Psoas muscle (tissue), 8 donors: ENCODE data around the gene TTC13. TPM values are rescaled to one million over a fixed set of nuclear protein-coding genes. Genes with fewer than 3 reads are reported as not detected.

Source experiments
- ATAC-seq, 4 donors: fragments of 200-7000 bp; cut with Tn5 transposase; one replicate each; pipeline ENCODE4 v1.9.1; 2020; ENCODE audit warnings: moderate library complexity in 3 of 4, mild to moderate bottlenecking in 2 of 4
- DNase-seq, 2 donors: peaks; one replicate each; pipeline ENCODE4 v3.0.0-alpha.2; 2020
- H3K27ac ChIP-seq: fragments of 200-600 bp; one replicate; pipeline ENCODE4 v1.8.0; 2022
- H3K27me3 ChIP-seq, 3 donors: fragments of 200-600 bp in 1 of 3; one replicate each; pipeline versions ENCODE4 v1.6.1 to v1.8.0; 2013 to 2022; ENCODE audit warnings: low read length in 2 of 3, mild to moderate bottlenecking in 2 of 3, moderate library complexity in 1 of 3; ENCODE audit not compliant: insufficient read depth in 3 of 3
- H3K36me3 ChIP-seq, 2 donors: fragments of 200-600 bp in 1 of 2; one replicate each; pipeline versions ENCODE4 v1.6.1 to v1.8.0; 2013 to 2022; ENCODE audit warnings: low read depth in 1 of 2, mild to moderate bottlenecking in 1 of 2, moderate library complexity in 1 of 2; ENCODE audit not compliant: insufficient read depth in 1 of 2
- H3K4me1 ChIP-seq: fragments of 200-600 bp; one replicate; pipeline ENCODE4 v1.8.0; 2022
- H3K4me3 ChIP-seq: fragments of 200-600 bp; one replicate; pipeline ENCODE4 v1.8.0; 2022; ENCODE audit warnings: mild to moderate bottlenecking
- H3K9me3 ChIP-seq: fragments of 200-600 bp; one replicate; pipeline ENCODE4 v1.8.0; 2022
- CTCF ChIP-seq: fragments of 200-600 bp; IDR thresholded peaks from one replicate; pipeline ENCODE4 v1.8.0; 2022; ENCODE audit warnings: antibody characterized with exemption
- WGBS, 3 donors: extraction: QIAGEN DNeasy Blood & Tissue Kit; methylation state at CpG; one replicate each; pipeline versions ENCODE4 v1.1.6 to v1.1.7; 2013; 5-methylcytosine and 5-hydroxymethylcytosine counted together
- intact Hi-C, 2 donors: fragments of 100-400 bp; cut with DNase I; formaldehyde crosslinking; loops; one replicate each; pipeline versions ENCODE4 v1.11.0 to v1.14.2; 2022
- long read RNA-seq, 2 donors: library from polyadenylated mRNA; unstranded; transcript quantifications; one replicate each; pipeline ENCODE4 v2.0.0, GENCODE V29; 2021
- polyA plus RNA-seq, 3 donors: library from polyadenylated mRNA; stranded (reverse); fragments of 200-250 nt; gene quantifications; one replicate each; pipeline ENCODE4 v1.2.3, GENCODE V29; 2013
- total RNA-seq, 4 donors: library from RNA; stranded (reverse); fragmentation: NEBNext Ultra II Directional in 2 of 4; extraction: Animal tissue kit (Norgen Biotek cat#: 25700) in 2 of 4; gene quantifications; one replicate each; pipeline versions ENCODE4 v1.2.1 to v1.2.4, GENCODE V29; 2021 to 2023
- donor health status: healthy with polysubstance abuse.
- donor health status: DM: no; HTN: no; CAD: no; lungs with moderate emphysema.
- donor health status: Bipolar disorder and iron deficiency.
- donor health status: healthy.
- donor health status: DM: yes; HTN: yes; CAD: no.
- donor health status: DM: no; HTN: no; CAD: no.
- donor health status: DM: no; HTN: no; CAD: no.
- donor health status: DM: yes; HTN: yes; CAD: no.

TTC13 gene
- total RNA-seq, result 10 to 100 TPM in 2 of 4 donors, 1 to 10 TPM in 2; 7.6 to 14.3 (median 9.5) TPM
- polyA plus RNA-seq, result 10 to 100 TPM in 2 of 3 donors, 1 to 10 TPM in 1; 9.3 to 24.2 (median 11.5) TPM
- long read RNA-seq, donor 1, partial matches to known transcripts, result 1 of 10 reads
- long read RNA-seq, donor 1, other reads (novel, unspliced or antisense), result 6 of 10 reads
- long read RNA-seq, donor 2, transcript TTC13-201 (23 exons, 3,253 nt), result major isoform, 12 of 41 reads
- long read RNA-seq, donor 2, partial matches to known transcripts, result 10 of 41 reads
- long read RNA-seq, donor 2, other reads (novel, unspliced or antisense), result 17 of 41 reads

- TF ChIP-seq CTCF, result peak; percentile 15
- intact Hi-C loops, result loop anchor here in 1 of 2 donors (5.0 kb wide), 1 partner anchor 234 kb away; no protein-coding TSS in a partner anchor
- H3K9me3 ChIP-seq, result no peaks in the 10 kb centered on the region
- H3K27me3 ChIP-seq, result no peaks in the 10 kb centered on the region
- peaks cover 16% of the 10 kb centered on the region for H3K4me1 ChIP-seq
- peak; percentile 99 for DNase-seq
- peak within 1 kb of the TSS; percentile 65 for H3K27ac ChIP-seq
- WGBS, 3 donors, result 0 to 1% (median 0%) methylated on average over 59 to 79 of the region's 79 CpGs
- H3K4me3 ChIP-seq, result peak within 1 kb of the TSS; percentile 81
- ATAC-seq, result peak; percentile 99 to 100 (median 100)
- H3K36me3 ChIP-seq, result peaks cover 0 to 28% of the 10 kb centered on the region in 2 donors
These were observed at the start of gene TTC13, which contains the start of gene ARV1 for GRCh38 chr1:230978491-230979388. TSS of gene TTC13 (minus strand) at chr1:230978861. CDS start at chr1:230978830, 31 bp downstream. TSS of gene ARV1 (plus strand) at chr1:230979094. CDS start at chr1:230979106, 12 bp downstream.

- 90 to 93% (median 92%) methylated on average over 10 of the region's 10 CpGs for WGBS, 3 donors
- H3K4me1 ChIP-seq, result no peaks in the 10 kb centered on the region
- H3K27me3 ChIP-seq, result no peaks in the 10 kb centered on the region
- no peaks in the 10 kb centered on the region for H3K36me3 ChIP-seq
- no peak overlapping the region for H3K4me3 ChIP-seq
- no peak for DNase-seq
- H3K9me3 ChIP-seq, result no peaks in the 10 kb centered on the region
- no peak overlapping the region for H3K27ac ChIP-seq
- TF ChIP-seq CTCF, result no peak
- no peak for ATAC-seq
- intact Hi-C loops, result no loop called here
These were observed 49.3 kb upstream of the TTC13 start for GRCh38 chr1:231027971-231028370.

GRCh38 chr1:231027136-231027925 is 48.7 kb upstream of the TTC13 start:
- Histone ChIP-seq H3K27me3 (no peaks in the 10 kb centered on the region), H3K4me3 (no peak overlapping the region), H3K36me3 (no peaks in the 10 kb centered on the region), H3K4me1 (no peaks in the 10 kb centered on the region), H3K9me3 (no peaks in the 10 kb centered on the region), H3K27ac (no peak overlapping the region)
- ATAC-seq (no peak), DNase-seq (no peak)
- 81 to 86% (median 83%) methylated on average over 23 of the region's 23 CpGs for WGBS, 3 donors
- TF ChIP-seq CTCF, result no peak
- intact Hi-C loops, result no loop called here

GRCh38 chr1:231026576-231026975 is 47.9 kb upstream of the TTC13 start:
- DNase-seq (no peak), ATAC-seq (no peak)
- no peaks in the 10 kb centered on the region for H3K27me3 ChIP-seq
- no peaks in the 10 kb centered on the region for H3K9me3 ChIP-seq
- no peak overlapping the region for H3K27ac ChIP-seq
- intact Hi-C loops, result no loop called here
- TF ChIP-seq CTCF, result no peak
- no peaks in the 10 kb centered on the region for H3K4me1 ChIP-seq
- no peaks in the 10 kb centered on the region for H3K36me3 ChIP-seq
- WGBS, 3 donors, result 80 to 82% (median 81%) methylated on average over 6 of the region's 6 CpGs
- H3K4me3 ChIP-seq, result no peak overlapping the region
